Testis (tissue), 3 donors: ENCODE data around the gene PRAC1. TPM values are rescaled to one million over a fixed set of nuclear protein-coding genes. Genes with fewer than 3 reads are reported as not detected.

ENCODE experiments used
- DNase-seq: peaks from one replicate; pipeline ENCODE4 v3.0.0-alpha.2; 2019
- H3K27ac ChIP-seq, 2 donors: fragments of 200-600 bp; sonication (generic); one replicate each; pipeline ENCODE4 v1.5.1; 2019
- H3K27me3 ChIP-seq: fragments of 200-600 bp; sonication (generic); one replicate; pipeline ENCODE4 v1.5.1; 2019
- H3K36me3 ChIP-seq: fragments of 200-600 bp; sonication (generic); one replicate; pipeline ENCODE4 v1.5.1; 2017; ENCODE audit warnings: low read depth; ENCODE audit errors: missing control alignments
- H3K4me1 ChIP-seq: fragments of 200-600 bp; sonication (generic); one replicate; pipeline ENCODE4 v1.5.1; 2019
- H3K4me3 ChIP-seq, 2 donors: fragments of 200-600 bp; sonication (generic); one replicate each; pipeline ENCODE4 v1.5.1; 2017 to 2019
- H3K9me3 ChIP-seq: fragments of 200-600 bp; sonication (generic); one replicate; pipeline ENCODE4 v1.5.1; 2017
- CTCF ChIP-seq, 3 experiments: fragments of 450-650 bp in 2 of 3; fragments of 200-600 bp in 1 of 3; sonication (generic) in 1 of 3; IDR thresholded peaks; one replicate each; pipeline ENCODE4 v1.5.1; 2016 to 2019; ENCODE audit warnings: antibody characterized with exemption in 3 of 3, mild to moderate bottlenecking in 2 of 3, moderate library complexity in 1 of 3
- POLR2A ChIP-seq: fragments of 450-650 bp; IDR thresholded peaks from one replicate; pipeline ENCODE4 v1.6.1; 2017; ENCODE audit warnings: antibody characterized with exemption, mild to moderate bottlenecking, moderate library complexity
- WGBS, 2 donors: methylation state at CpG; one replicate each; pipeline ENCODE4 v1.1.5; 2018; 5-methylcytosine and 5-hydroxymethylcytosine counted together
- intact Hi-C: fragments of 100-400 bp; cut with DNase I; formaldehyde crosslinking; loops from one replicate; pipeline ENCODE4 v1.15.1; 2023; ENCODE audit warnings: low total_unique reads
- polyA plus RNA-seq: library from polyadenylated mRNA; stranded (reverse); fragments of 350-450 nt; fragmentation: Illumina TruSeq; extraction: RNeasy Lipid Tissue Mini Kit (QIAGEN cat#74804); gene quantifications from one replicate; pipeline ENCODE4 v1.2.3, GENCODE V29; 2014; ENCODE audit warnings: low read depth, low replicate concordance; ENCODE audit not compliant: insufficient read depth
- total RNA-seq, 2 donors: library from RNA; depleted of rRNA; stranded (reverse); fragments of >200 nt; gene quantifications; one replicate each; pipeline ENCODE4 v1.2.3, GENCODE V29; 2016

PRAC1 gene
- total and polyA plus RNA-seq, 3 donors from 2014 or later: not detected

GRCh38 chr17:48734333-48735061 is 12.2 kb upstream of the PRAC1 start:
- no peak overlapping the region for H3K27ac ChIP-seq
- TF ChIP-seq CTCF (IDR thresholded peaks at IDR 0.05): no peak
- no peak for TF ChIP-seq POLR2A
- 7 to 15% methylated on average over 14 of the region's 14 CpGs for WGBS, 2 donors
- no peak for DNase-seq
- H3K9me3 ChIP-seq: no peaks in the 10 kb centered on the region
- H3K4me3 ChIP-seq: no peak overlapping the region
- no peaks in the 10 kb centered on the region for H3K4me1 ChIP-seq
- intact Hi-C loops: no loop called here
- H3K36me3 ChIP-seq: no peaks in the 10 kb centered on the region
- peaks cover 6% of the 10 kb centered on the region for H3K27me3 ChIP-seq

- no peak overlapping the region for H3K4me3 ChIP-seq
- 11 to 12% methylated on average over 18 to 22 of the region's 22 CpGs for WGBS, 2 donors
- H3K27me3 ChIP-seq: peaks cover 6% of the 10 kb centered on the region
- no peaks in the 10 kb centered on the region for H3K4me1 ChIP-seq
- TF ChIP-seq POLR2A (no peak), CTCF (IDR thresholded peaks at IDR 0.05) (no peak)
- H3K36me3 ChIP-seq: no peaks in the 10 kb centered on the region
- H3K9me3 ChIP-seq: no peaks in the 10 kb centered on the region
- intact Hi-C loops: no loop called here
- no peak overlapping the region for H3K27ac ChIP-seq
- no peak for DNase-seq
Measured at GRCh38 chr17:48733632-48734328, 11.5 kb upstream of the PRAC1 start.

- intact Hi-C loops: no loop called here
- Histone ChIP-seq H3K27ac (no peak overlapping the region), H3K4me1 (peaks cover 6% of the 10 kb centered on the region), H3K4me3 (no peak overlapping the region), H3K27me3 (peaks cover 6% of the 10 kb centered on the region), H3K9me3 (no peaks in the 10 kb centered on the region), H3K36me3 (no peaks in the 10 kb centered on the region)
- WGBS, 2 donors: 3 to 5% methylated on average over 27 to 50 of the region's 50 CpGs
- TF ChIP-seq POLR2A (no peak), CTCF (IDR thresholded peaks at IDR 0.05) (no peak)
- DNase-seq: no peak
Measured at GRCh38 chr17:48732688-48733629, 10.6 kb upstream of the PRAC1 start.

- H3K27ac ChIP-seq: no peak overlapping the region
- H3K27me3 ChIP-seq: peaks cover 6% of the 10 kb centered on the region
- DNase-seq: no peak
- no peak overlapping the region for H3K4me3 ChIP-seq
- no peaks in the 10 kb centered on the region for H3K36me3 ChIP-seq
- TF ChIP-seq CTCF (IDR thresholded peaks at IDR 0.05) (no peak), POLR2A (no peak)
- intact Hi-C loops: no loop called here
- H3K4me1 ChIP-seq: peaks cover 6% of the 10 kb centered on the region
- H3K9me3 ChIP-seq: no peaks in the 10 kb centered on the region
Measured at GRCh38 chr17:48731355-48731754, 9.0 kb upstream of the PRAC1 start.
